NCI-H1105 treated with DMSO at 0.1 percent for 48 hours (cell line): Measurements from ENCODE around the gene MST1.
"Not testable (repeated sequence)": the region's sequence is repeated elsewhere in the genome, so short reads cannot be mapped to it uniquely, and the experiment has no call there.

Experiments used
- DNase-seq: peaks from one replicate; lab custom pipeline; 2025; lab: John Stamatoyannopoulos, UW

MST1 gene

DNA sequence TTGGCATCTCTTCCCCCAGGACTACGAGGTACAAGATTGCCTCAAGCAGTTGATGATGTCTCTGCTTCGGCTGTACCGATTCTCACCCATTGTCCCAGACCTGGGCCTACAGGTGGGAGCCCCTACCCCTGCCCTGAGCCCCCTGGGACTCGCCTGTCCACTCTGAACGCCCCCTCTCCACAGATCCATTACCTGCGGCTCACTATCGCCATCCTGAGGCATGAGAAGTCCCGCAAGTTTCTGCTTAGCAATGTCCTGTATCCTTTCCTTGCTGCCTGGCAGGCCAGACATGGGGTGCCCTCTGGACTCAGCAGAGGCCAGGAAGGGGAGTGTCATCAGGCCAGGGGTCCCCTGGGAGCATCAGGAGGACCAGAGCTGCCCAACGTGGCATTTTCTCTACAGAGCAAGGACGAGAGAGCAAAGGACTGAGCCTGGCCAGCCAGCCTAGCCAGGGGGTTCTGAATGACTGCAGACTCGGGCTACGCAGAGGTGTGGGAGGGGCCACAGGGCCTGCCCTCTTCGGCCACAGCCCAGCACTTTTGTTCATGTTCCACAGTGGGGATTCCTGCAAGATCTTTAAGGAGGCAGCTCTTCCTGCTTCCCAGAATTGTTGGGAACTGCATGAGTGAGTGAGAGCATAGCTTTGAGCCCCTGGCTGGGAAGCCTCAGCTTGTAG lies 11.3 kb upstream of the MST1 start:
- DNase-seq: no peak

DNA sequence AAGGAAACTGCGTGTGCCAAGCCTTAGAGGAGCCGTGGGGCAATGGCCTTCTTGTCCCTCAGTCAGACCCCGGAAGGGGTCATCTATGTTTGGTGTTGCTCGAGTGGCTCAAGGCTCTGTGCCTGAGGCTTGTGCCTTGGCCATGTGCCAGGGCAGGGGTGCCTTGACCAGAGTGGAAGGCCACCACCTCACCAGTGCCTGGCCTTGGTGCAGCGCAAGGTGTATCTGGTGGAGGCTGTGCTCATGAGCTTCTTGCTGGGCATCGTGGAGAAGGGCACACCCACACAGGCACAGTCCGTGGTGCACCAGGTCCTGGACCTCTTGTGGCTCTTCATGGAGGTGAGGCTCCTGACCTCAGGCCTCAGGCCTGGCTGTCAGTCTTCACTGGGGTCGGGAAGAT lies 10.7 kb upstream of the MST1 start:
- DNase-seq: no peak

- no peak for DNase-seq
Measured at GRCh38 chr3:49699281-49699979, 10.2 kb upstream of the MST1 start.

DNA sequence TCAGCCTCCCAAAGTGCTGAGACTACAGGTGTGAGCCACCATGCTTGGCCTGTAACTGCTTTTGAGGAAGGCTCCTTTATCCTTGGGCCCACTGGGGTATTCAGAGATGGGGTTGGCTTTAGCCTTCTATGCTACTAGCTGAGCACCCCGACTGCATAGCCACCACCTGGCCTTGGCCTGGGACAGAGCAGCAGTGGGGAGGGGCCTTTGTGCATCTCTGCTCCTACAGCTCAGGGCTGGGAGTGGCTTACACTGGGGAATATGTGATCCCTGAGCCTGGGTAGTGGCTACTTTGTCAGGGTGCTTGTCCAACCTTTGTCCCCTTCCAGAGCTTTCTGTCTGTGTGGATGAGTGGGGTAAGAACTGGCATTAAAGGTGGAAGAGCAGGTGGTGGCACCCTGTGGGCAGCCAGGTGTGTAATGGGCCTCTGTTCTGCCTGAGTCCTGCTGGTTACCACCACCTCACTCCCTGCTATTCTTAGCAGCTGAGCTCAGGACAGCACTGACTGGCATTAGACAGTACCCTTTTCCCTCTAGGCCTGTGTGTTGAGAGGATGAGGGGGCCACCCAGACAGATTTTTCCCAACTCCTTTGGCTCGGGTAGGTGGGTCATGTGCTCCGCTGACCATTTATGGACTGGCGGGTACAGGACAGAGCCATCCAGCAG lies 6.2 kb upstream of the MST1 start:
- DNase-seq: not testable (repeated sequence)

- not testable (repeated sequence) for DNase-seq
Measured at GRCh38 chr3:49694409-49695070, 5.3 kb upstream of the MST1 start.

GRCh38 chr3:49691481-49691880 lies 2.2 kb upstream of the MST1 start:
- DNase-seq: not testable (repeated sequence)

DNA sequence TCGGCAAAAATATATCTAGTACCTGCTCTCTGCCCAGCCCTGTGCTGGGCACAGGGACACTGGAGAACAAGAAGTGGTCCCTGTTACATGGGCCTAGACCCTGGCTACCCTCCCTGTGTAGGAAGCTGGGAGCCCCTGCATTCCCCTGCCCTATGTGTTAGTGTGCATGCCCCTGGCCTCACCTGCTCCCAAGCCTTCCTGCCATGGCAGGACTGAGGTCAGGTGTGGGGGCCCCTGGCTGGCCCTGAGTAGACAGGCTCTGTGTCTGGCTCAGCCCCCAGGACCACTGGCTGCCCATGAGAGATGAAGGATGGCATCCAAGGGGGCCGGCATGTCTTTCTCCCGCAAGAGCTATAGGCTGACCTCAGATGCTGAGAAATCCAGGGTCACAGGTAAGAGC lies 1.6 kb upstream of the MST1 start:
- not testable (repeated sequence) for DNase-seq

GRCh38 chr3:49689908-49690624 lies 792 bp upstream of the MST1 start:
- DNase-seq: not testable (repeated sequence)

DNA sequence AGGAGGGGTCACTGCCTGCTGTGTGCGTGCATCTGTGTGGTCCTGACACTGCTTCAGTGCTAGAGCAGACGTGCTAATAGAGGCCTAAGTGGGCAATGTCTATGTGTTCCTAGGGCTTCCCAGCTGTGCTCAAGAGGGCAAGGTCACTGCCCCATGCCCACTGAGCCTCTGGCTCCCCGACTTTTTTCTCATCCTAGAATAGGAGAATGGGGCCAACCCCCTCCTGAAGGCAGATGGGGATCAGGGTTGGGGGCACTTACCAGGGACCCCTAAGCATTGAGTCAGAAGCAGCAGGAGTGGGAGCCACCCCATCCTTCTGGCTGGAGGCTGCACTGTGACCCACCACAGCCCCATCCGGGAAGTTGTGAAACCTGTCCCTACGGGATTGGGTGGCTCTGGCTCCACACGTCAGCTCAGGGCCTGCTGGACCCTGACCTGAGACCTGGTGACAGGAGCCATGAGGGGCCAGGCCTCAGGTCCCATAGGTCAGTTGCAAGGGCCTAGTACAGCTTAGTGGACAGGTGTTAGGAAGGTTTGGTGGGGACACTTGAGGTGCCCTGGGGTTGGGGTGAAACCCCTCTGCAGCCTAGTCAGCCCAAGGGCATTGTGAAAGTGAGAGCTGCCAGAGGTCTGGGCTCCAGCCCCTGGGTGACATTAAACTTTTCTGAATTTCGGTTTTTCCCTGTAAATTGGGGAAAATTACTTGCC lies 782 bp downstream of the MST1 start:
- not testable (repeated sequence) for DNase-seq

GRCh38 chr3:49687424-49687795 lies 1.9 kb downstream of the MST1 start:
- not testable (repeated sequence) for DNase-seq

DNA sequence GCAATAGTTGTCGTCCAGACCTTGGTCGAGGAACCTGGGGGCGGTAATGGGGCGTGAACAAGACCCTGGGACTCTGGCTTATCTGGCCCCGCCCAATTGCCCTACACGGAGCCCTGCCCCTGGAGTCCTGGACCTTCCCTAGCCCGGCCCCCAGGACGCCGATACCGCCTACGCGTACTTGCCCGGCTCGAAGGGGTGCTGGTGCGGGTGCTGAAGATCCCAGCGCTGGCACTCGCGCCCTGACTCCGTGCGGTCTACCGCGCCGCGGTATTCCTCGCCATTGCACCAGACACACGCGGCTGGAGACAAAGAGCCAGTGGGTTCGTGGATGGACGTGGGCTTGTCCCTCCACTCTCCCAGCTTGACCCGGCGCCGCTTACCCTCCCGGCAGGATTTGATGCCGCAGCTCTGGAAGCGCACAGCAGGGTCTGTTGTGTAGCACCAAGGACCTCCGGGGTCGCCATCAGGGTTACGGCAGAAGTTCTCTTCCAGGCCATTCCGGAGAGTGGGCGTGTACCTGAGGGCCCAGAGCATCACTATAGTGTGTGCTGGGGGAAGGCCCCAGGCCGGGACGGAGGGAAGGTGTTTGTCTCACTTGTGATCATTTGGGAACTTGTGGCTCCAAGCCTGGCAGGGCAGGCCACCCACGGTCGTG lies 2.4 kb downstream of the MST1 start:
- DNase-seq: not testable (repeated sequence)

DNA sequence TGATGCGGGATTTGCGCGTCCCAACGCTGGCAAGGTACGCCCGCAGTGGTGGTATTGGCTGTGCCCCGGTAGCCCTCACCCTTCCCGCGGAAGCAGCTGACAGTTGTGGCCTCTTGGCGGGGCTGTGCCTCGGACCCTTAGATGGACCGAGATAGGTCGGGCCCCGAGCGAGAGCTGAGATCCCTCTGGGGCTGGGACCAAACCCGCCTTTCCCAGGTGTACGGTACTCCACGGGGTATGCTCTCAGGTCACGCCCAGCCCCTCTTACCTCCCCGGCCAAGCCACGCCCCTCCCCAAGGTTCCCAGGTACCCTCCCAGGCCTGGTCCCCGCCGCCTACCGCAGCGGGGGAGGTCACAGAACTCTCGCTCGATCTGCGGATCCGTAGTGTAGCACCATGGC lies 2.9 kb downstream of the MST1 start:
- not testable (repeated sequence) for DNase-seq

GRCh38 chr3:49685846-49686245 lies 3.4 kb downstream of the MST1 start:
- DNase-seq: not testable (repeated sequence)

DNA sequence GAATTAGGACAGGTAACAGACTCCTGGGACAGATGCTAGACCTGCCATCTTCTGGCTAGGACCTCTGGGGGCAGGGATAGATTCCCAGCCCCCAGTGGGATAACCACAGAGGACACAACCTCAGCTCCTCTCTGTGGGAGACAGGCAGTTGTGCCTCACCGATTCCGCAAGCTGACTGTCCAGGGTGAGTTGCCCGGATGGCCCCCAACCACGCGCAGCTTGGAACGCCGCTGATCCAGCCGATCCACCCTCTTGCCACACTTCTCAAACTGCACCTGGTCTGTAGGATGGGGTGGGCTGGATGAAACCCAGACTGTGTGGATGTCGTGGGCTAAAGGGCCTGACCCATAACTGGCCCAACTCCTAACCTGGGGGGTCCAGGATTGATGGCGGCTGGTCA lies 4.2 kb downstream of the MST1 start:
- DNase-seq: not testable (repeated sequence)

- DNase-seq: not testable (repeated sequence)
Measured at GRCh38 chr3:49684453-49684852, 4.8 kb downstream of the MST1 start.

- DNase-seq: no peak
Measured at GRCh38 chr3:49683162-49683561, 6.1 kb downstream of the MST1 start.

- no peak for DNase-seq
Measured at GRCh38 chr3:49681543-49681942, 7.7 kb downstream of the MST1 start.

GRCh38 chr3:49681232-49681522 lies 8.1 kb downstream of the MST1 start:
- no peak for DNase-seq

DNA sequence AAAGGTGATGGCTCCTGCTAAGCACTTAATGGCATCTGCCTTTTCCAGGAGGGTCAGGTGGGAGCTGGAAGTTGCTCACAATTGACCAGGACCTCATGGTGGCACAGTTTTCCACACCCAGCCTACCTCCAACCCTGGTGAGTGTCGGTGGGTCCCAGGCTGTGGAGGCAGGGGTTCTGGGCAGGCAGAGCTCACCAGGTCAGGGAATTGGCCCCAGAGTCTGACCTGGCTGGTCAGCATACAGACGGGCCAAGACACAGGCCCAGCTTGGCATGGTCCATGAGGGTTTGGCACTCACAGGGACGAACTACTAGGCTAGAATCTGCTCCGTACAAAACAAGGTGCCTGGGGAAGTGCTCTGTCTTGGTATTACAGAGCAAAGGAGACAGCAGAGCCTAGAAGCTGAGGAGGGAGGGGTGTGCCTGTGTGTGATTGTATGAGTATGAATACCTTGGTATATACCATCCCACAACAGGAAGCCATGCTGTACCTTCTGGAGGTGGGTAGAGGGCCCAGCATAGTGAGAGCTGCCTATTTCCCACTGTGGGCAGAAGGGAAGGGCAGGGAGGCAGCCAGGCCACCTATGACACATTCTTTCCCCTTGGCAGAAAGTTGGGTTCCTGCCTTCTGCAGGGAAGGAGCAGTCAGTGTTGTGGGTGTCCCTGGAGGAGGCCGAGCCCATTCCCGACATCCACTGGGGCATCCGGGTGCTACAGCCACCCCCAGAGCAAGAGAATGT lies 8.6 kb downstream of the MST1 start:
- DNase-seq: no peak

DNA sequence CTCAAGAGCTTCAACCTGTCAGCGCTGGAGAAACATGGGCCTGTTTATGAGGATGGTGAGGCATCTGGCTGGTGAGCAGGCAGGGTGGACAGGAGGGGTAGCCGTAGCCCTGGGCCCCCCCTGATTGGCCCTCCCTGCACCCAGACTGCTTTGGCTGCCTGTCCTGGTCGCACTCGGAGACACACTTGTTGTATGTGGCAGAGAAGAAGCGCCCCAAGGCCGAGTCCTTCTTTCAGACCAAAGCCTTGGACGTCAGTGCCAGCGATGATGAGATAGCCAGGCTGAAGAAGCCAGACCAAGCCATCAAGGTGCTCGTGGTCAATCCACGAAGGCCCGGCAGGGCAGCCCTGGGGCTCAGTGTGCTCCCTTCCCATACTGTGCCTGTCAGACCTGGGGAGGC lies 13.4 kb downstream of the MST1 start:
- no peak for DNase-seq
